Middle frontal gyrus (tissue), 1 donor: ENCODE measurements around the gene TNFAIP8L2.
A peak's percentile ranks its signal among the peaks of the same experiment; 100 is the strongest.

Experiments used
- DNase-seq: peaks from one replicate; pipeline ENCODE4 v3.0.0-alpha.2; 2015; ENCODE audit warnings: low spot score; ENCODE audit errors: extremely low spot score

Gene TNFAIP8L2

GRCh38 chr1:151145304-151146071 lies 11.0 kb upstream of the TNFAIP8L2 start:
- DNase-seq: no peak

- DNase-seq: no peak
These were observed 10.4 kb upstream of the TNFAIP8L2 start for GRCh38 chr1:151146072-151146411.

DNA sequence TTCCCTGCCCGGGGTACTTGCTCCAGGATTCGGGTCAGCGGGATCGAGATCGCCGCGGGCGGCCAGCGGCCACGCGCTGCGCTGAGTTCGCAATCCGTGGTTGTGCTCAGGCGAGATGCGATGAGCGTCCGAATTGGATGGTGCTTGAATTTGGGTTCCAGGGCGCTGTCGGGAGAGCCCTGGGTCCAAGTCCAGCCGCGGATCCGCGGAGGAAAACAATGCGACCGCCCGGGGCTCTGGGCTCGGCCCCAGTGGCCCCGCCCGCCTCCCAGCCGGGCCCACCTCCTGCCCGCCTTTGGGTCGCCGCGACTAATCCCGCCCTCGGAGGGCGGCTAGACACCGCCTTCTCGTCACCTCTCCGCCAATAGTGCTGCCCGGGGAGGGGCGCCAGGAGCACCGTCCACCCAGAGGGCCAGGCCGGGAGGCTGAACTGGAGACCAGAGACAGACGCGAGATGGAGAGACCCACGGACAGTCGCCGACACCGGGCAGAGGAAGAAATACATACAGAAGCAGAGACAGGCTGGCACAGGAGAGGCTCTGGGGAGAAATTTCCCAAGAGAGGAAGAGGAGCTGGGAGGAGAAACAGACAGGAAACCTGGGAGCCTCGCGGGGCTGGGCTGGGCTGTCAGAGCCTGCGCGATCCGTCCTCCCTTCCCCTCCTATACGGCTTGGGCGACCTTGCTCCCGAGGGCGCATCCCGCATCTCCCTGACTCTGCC lies 9.9 kb upstream of the TNFAIP8L2 start, which contains the start of gene SEMA6C:
SEMA6C (minus strand) TSS at position 220 of the 720 bp plus-strand sequence. CDS start 4,010 bp downstream, outside the sequence.
- peak; percentile 89 for DNase-seq

- DNase-seq: no peak
These were observed 9.3 kb upstream of the TNFAIP8L2 start for GRCh38 chr1:151147132-151147503.

GRCh38 chr1:151147665-151148064 lies 8.8 kb upstream of the TNFAIP8L2 start:
- no peak for DNase-seq

- no peak for DNase-seq
These were observed 650 bp downstream of the TNFAIP8L2 start for GRCh38 chr1:151157067-151157531.

DNA sequence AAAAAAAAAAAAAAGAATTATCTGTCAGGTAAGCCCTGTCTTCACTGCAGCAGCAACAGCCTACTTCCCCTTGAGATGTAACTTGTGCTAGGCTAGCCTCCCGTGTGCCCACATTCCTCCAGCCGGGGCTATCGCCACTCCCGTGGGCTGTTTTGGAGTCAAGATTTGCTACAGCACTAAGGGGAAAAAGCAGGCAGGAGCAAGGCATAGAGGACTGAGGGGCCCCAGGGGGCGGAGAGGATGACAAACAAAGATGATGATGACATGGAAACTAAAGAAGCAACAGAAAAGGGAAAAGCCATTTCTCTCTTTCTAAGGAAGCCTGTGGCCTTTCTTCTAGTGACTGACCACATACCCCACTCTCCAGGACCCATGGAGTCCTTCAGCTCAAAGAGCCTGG lies 1.9 kb downstream of the TNFAIP8L2 start:
- DNase-seq: no peak

GRCh38 chr1:151158751-151159251 lies 2.4 kb downstream of the TNFAIP8L2 start:
- no peak for DNase-seq

DNA sequence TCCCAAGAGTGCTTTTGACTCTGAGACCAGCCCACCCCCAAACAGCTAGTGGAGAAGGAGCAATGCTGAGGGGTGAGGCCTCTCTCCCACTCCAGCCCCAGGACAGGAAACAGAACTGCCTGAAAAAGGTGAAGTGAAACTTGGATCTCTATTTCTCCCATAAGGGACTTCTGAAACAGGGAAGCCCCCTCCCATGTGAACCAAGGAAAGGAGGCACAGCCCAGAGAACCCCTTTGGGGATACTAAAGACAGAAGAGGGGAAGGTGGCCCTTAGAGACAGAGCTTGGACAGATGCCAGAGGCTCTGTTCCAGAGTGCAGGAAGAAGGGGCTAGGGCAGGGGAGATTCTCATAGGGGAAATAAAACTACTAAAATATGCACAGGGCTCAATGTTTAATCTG lies 2.9 kb downstream of the TNFAIP8L2 start:
- DNase-seq: no peak

DNA sequence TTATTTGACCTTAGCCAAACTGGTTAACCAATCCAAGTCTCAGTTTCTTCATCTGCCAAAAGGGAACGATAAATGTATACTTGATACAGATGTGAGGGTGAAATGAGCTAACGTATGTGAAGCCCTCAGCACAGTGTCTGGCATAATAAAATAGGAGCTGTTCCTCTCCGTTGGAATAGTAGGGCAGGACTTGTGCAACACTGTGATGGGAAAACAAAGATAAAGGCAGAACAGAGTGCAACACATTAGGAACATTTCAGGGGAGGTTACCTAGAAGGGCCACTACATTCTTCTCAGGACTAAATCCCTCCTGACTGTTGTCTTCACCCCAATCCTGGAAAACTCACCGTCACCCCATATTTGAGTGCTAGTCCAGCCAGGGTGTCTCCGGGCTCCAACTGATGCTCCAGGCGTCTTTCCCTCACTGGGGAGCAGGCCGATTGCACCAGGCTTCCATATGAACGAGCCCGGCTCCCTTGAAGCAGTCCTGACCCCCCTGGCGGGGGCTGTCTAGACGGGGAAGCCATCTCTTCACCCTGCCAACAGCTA lies 8.4 kb downstream of the TNFAIP8L2 start:
- no peak for DNase-seq

DNA sequence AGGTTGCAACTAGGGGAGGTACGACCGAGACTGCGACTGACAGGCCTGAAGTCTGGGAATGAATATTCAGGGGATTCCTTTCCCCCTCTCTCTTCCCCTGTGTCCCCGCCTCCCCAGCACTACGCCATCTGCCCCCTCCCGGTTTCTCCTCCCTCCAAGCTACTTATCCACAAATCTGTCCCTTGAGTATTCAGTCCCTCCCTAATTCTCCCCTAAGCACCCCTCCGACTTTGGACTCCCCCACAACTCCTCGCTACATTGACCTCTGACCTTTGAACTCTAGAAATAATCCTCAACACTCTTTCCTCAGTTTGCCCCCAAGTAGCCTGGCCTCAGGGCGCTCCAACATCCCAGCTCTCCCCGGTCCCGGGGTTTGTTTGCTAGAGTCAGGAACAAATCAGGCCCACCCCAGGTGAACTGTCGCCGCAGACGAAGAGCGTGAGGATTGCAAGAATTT lies 8.9 kb downstream of the TNFAIP8L2 start:
- no peak for DNase-seq

GRCh38 chr1:151165738-151166504 lies 9.5 kb downstream of the TNFAIP8L2 start, which contains the start of the genes LYSMD1 and SCNM1:
Gene LYSMD1, minus strand, starts transcription at chr1:151165902. Its CDS starts 644 bp downstream, at chr1:151165258.
Gene SCNM1, plus strand, starts transcription at chr1:151166144. Its CDS starts 9 bp downstream, at chr1:151166153.
- DNase-seq: peak; percentile 98

DNA sequence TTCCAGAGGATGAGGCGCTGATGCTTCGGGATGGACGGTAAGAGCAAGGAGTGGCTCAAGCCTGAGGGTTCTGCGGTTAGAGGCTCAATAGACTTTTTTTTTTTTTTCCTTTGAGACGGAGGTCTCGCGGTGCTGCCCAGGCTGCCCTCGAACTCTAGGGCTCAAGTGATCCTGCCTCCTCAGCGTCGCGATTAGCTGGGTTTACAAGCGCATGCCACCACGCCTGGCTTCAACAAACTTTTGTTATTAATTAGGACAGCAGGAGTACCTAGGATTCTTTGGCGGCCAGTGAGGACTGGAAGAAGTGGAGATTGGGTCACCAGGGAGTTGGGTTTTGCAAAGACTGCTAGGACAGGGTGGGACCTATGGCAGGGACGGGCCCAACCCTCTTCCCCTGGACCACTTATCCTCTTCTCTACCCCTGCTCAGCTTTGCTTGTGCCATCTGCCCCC lies 10.1 kb downstream of the TNFAIP8L2 start:
- DNase-seq: no peak

- no peak for DNase-seq
These were observed 10.7 kb downstream of the TNFAIP8L2 start for GRCh38 chr1:151167116-151167515.

DNA sequence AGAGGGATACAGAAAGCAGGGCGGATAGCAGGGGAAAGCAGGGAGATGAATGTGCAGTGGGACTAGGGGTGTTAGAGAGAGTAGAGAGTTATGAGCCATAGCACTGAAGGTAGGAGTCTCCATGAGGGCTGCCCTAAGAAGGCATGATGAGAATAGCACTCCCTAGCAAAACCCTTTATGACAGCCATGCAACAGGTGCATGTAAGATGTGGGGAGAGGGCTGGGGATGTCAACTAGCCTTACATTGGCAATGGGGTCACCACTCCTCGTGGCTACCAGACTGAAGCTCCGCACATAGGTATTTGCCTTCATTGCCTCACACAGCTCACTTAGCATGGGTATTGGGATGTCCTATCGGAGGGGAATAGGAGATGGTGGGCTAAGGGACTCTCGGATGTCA lies 14.7 kb downstream of the TNFAIP8L2 start:
- no peak for DNase-seq

- DNase-seq: peak; percentile 33
These were observed 18.7 kb downstream of the TNFAIP8L2 start for GRCh38 chr1:151175041-151175741.

- no peak for DNase-seq
These were observed 19.4 kb downstream of the TNFAIP8L2 start, which contains the start of gene TMOD4 for GRCh38 chr1:151175863-151176262. Gene TMOD4, minus strand, starts transcription at chr1:151175981. Its CDS starts 1,106 bp downstream, at chr1:151174875.

DNA sequence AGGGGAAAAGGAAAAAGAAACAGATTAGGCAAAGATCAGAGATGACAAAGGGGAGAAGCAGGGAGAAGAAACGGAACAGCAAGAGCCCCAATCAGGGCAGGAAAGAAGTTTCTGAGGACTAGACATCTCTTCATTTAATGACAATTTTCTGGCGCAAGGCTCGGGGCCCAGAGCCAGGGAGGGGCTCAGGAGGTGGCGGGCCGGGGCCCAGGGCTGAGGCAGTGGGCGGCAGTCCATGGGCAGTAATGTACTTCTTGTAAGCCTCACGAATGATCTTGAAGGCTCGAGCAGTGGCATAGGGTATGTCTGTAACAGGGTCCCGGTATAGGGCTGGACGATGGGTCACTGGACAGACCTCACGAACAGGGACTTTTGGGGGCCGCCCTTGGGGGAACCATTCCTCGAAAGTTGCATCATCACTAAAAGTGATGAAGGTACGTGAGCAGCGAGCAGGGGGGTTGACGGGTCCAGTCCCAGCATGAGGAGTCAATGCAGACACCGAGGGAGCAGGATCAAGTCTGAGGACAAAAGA lies 20.1 kb downstream of the TNFAIP8L2 start:
- no peak for DNase-seq

DNA sequence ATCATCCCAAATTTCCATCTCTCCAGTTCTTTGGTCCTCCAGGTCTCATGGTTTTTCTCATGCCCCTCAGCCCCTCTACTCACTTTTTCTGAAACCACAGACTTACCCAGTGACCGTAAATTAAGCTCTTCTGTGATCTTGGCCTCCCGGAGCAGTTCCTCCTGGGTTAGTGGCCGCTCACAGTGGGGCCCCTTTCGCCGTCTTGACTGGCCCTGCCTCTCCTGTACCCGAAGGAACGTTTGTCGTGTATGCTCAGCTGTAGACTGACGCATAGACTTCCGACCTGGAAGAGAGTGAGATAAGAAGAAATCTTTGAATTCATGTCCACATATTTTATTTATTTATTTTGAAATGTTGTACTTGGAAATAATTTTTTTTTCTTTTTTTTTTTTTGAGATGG lies 27.8 kb downstream of the TNFAIP8L2 start:
- DNase-seq: no peak

GRCh38 chr1:151187205-151187604 lies 30.8 kb downstream of the TNFAIP8L2 start:
- DNase-seq: no peak
